Stomach (tissue), 4 donors: ENCODE data around the gene PNPLA2.
A peak's percentile ranks its signal among the peaks of the same experiment; 100 is the strongest.

Source experiments
- EP300 ChIP-seq: sonication (generic); formaldehyde crosslinking; IDR thresholded peaks from one replicate; pipeline ENCODE4 v1.6.1; 2017; ENCODE audit warnings: antibody characterized with exemption
- POLR2A ChIP-seq, 4 donors: fragments of 450-650 bp; IDR thresholded peaks; one replicate each; pipeline ENCODE4 v1.6.1; 2016; ENCODE audit warnings: antibody characterized with exemption in 4 of 4, control low read depth in 2 of 4, mild to moderate bottlenecking in 1 of 4, moderate library complexity in 1 of 4
- POLR2AphosphoS5 ChIP-seq, 3 donors: sonication (generic); formaldehyde crosslinking; IDR thresholded peaks; one replicate each; pipeline ENCODE4 v1.6.1; 2016; ENCODE audit warnings: antibody characterized with exemption in 3 of 3
- TF ChIP-seq, protein P1 (sequence below), 7 experiments: fragments of 450-650 bp in 4 of 7; fragments of 200-600 bp in 3 of 7; sonication (generic) in 3 of 7; IDR thresholded peaks; one replicate each; pipeline ENCODE4 v1.5.1; 2016 to 2019; ENCODE audit warnings: antibody characterized with exemption in 7 of 7, control low read depth in 2 of 7, mild to moderate bottlenecking in 1 of 7

DNA sequence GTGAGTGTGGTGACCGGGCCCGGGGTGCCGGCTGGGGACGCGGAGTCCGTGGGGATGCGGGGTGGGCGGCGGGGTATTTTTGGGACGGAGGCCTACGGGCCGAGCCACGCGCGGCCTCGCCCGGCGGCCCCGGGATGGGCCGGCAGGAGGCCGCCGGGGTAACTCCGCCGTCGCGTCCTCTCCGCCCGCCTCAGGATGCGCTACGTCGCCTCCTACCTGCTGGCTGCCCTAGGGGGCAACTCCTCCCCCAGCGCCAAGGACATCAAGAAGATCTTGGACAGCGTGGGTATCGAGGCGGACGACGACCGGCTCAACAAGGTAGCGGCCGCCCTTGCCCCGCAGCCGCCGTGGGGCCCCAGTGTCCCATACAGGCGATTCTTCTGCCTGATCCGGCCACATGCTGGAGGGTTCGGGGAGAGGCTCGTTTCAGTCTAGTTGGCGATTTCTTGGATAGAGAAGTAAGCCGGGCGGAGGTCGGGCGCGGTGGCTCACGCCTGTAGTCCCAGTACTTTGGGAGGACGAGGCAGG, 8.6 kb upstream of the PNPLA2 start:
- TF ChIP-seq, protein P1, sequence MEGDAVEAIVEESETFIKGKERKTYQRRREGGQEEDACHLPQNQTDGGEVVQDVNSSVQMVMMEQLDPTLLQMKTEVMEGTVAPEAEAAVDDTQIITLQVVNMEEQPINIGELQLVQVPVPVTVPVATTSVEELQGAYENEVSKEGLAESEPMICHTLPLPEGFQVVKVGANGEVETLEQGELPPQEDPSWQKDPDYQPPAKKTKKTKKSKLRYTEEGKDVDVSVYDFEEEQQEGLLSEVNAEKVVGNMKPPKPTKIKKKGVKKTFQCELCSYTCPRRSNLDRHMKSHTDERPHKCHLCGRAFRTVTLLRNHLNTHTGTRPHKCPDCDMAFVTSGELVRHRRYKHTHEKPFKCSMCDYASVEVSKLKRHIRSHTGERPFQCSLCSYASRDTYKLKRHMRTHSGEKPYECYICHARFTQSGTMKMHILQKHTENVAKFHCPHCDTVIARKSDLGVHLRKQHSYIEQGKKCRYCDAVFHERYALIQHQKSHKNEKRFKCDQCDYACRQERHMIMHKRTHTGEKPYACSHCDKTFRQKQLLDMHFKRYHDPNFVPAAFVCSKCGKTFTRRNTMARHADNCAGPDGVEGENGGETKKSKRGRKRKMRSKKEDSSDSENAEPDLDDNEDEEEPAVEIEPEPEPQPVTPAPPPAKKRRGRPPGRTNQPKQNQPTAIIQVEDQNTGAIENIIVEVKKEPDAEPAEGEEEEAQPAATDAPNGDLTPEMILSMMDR (IDR thresholded peaks at IDR 0.05) = peak in 1 of 7 experiments; percentile 15
- TF ChIP-seq EP300 (no peak), POLR2A (IDR thresholded peaks at IDR 0.05) (peak in 1 of 4 donors; percentile 42), POLR2AphosphoS5 (IDR thresholded peaks at IDR 0.05) (no peak)
